ENCODE results near the gene CD300LF.
A peak's percentile ranks its signal among the peaks of the same experiment; 100 is the strongest.

Gene CD300LF
- 0.07 to 0.24 reads per million in 2 donors for total RNA-seq

- no peak for DNase-seq
Observed at GRCh38 chr17:74712756-74713155, at the start of gene CD300LF. Gene CD300LF, minus strand, starts transcription at chr17:74712923. Its CDS starts 57 bp downstream, at chr17:74712866.

DNA sequence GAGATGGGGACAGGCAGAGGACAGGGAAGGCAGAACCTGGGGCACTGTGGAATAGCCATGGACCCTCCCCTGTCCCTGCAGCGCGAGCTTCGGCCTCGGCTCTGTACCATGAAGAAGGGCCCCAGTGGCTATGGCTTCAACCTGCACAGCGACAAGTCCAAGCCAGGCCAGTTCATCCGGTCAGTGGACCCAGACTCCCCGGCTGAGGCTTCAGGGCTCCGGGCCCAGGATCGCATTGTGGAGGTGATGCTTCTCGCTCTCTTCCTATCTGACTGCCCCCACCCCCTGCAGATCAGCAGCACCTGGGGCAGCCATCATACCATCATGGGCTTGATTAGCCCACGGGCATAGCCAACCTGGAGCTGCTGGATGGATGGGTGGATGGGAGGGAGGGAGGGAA is 49.2 kb upstream of the CD300LF start:
- no peak for DNase-seq

GRCh38 chr17:74761419-74761818 is 48.7 kb upstream of the CD300LF start:
- no peak for DNase-seq

- DNase-seq, result no peak
Observed at GRCh38 chr17:74760404-74761105, 47.8 kb upstream of the CD300LF start.

DNA sequence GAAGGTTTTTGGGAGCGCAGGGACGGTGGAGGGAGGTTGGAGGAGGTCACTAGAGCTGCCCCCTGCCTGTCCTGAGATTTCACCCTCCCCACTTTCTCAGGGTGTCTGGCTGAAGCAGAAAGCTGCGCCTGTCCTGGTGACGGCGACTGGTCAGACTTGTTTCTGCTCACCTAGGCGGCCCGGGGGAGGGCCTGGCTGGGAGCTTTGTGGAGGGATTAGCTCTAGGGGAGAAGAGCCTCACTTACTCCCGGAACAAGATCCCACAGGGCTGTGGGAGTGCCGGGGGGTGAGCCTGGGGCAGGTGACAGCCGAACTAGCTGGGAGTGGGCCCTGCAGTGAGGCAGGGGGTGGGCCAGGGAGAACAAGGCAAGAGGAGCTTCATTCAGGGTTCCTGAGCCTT is 47.2 kb upstream of the CD300LF start:
- no peak for DNase-seq

DNA sequence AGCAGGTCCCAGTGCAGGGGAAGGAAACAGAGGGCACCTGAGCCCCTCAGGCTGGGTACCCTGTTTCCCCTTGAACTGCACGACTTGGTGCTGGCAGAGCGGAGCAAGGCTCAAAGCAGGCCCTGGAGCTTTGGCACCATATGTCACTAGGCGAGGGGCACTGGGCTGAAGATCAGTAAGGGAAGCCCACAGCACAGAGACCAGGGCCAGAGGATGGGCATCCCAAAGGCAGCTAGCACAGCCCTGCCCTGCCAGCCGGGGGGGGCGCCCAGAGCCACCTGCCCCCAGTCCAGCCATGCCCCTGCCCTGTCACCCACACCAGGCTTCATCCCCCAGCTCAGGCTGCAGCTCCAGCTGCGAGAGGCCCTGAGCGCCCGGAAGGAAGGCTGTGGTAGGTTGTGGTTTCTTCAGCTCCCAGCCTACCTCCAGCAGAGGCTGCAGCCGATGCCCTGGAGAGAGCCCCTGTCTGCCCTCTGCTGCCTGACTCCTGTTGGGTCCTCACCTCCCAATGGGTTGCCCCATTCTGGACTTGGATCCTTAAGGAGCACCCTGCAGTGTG is 46.6 kb upstream of the CD300LF start:
- peak; percentile 40 for DNase-seq

- DNase-seq, result no peak
Observed at GRCh38 chr17:74758848-74759168, 46.1 kb upstream of the CD300LF start.

DNA sequence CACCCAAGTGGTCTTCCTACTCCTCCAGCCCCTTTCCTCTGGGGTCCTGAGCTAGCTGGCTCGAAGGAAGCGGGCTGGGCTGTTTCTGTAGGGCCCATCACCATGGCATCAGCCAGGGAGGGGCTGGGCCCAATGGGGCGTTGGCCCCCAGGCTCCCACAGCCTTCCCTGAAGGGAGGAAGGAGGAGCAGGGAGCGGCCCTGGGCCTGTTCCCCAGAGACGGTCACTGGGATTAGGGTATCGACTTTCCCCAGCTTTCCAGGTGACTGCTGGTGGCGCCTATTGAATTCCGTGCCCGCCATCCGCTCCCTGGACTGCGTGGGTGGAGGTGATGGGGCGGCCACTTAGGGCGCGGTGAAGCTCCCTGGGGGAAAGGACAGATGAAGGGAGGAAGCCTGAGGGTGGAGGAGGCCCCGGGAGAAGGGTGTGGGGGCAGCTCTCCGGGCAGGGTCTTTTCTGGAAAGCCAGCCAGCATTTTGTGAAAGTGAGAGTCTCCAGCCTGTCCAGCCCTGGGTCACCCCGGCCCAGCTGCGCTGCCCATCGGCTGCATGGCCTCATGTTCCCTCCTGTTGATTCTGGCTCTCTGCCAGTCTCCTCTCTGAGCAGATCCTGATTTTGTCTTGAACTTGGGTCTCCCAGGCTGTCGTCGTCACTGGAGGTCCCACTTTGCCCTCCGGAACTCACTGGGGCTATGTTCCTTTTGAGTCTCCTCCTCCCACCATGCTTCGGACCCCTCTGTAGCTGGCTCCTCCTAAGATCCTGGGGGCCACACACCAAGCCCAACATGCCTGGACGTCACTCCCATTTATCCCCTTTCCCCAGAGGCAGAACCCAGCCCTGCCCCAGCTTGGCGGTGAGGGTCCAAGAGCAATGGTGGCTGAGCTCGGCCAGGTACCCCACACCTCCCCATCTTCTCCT is 45.5 kb upstream of the CD300LF start:
- no peak for DNase-seq

DNA sequence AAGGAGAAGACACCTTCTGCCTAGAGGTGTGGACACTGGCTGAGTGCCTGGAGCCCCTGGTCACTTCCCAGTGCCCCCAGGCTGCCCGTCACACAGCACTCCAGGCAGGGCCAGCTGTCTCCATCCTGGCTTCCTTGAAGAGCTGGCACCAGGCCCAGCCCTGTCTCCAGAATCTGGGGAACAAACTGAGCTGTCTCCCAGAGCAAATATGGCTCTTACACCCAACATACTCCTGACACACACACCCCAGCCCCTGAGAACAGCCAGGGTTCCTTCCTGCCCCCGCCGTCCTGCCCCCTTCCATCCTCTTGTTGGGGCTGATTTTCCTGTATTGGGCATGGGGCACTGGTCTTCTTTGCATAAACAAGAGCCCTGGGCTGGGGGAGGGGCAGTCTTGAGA is 44.8 kb upstream of the CD300LF start:
- no peak for DNase-seq

DNA sequence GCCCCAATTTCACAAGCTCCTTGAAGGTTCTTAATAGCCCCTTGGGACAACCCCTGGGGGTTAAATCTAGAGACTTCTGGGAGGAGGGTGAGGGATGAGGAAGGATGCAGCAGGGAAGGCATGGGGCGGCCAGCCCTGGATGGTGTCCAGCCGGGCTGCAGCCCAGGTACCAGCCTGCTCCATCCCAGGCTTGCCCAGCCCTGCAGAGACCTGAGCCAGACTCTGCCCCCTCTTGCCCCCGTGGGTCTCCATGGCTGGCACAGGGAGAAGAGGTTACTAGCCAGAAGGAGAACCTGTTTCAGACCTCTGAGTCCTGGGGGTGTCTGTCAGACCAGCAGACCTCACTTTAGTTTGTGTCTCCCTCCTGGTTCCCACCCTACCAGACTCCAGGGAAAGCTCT is 44.2 kb upstream of the CD300LF start:
- no peak for DNase-seq

DNA sequence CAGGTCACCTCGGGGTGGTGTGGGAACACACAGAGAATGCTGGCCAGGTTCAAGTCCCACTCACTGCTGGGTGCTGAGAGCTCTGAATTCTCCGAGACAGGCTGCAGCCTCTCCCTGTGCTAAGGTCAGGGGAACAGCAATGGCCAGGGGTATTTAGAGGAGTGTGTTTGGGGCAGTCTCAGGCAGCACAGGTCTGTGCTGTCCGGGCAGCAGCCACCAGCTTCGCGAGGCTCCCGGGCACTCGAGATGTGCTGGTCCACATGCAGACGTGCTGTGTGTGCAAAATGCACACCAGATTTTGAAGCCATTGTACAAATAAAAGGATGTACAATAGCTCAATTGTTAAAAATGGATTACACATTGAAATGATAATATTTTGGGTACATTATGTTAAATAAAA is 42.8 kb upstream of the CD300LF start:
- DNase-seq, result no peak

- DNase-seq, result no peak
Observed at GRCh38 chr17:74754832-74755231, 42.1 kb upstream of the CD300LF start.

GRCh38 chr17:74752822-74753401 is 40.2 kb upstream of the CD300LF start:
- DNase-seq, result no peak

GRCh38 chr17:74752415-74752814 is 39.7 kb upstream of the CD300LF start:
- DNase-seq, result no peak

DNA sequence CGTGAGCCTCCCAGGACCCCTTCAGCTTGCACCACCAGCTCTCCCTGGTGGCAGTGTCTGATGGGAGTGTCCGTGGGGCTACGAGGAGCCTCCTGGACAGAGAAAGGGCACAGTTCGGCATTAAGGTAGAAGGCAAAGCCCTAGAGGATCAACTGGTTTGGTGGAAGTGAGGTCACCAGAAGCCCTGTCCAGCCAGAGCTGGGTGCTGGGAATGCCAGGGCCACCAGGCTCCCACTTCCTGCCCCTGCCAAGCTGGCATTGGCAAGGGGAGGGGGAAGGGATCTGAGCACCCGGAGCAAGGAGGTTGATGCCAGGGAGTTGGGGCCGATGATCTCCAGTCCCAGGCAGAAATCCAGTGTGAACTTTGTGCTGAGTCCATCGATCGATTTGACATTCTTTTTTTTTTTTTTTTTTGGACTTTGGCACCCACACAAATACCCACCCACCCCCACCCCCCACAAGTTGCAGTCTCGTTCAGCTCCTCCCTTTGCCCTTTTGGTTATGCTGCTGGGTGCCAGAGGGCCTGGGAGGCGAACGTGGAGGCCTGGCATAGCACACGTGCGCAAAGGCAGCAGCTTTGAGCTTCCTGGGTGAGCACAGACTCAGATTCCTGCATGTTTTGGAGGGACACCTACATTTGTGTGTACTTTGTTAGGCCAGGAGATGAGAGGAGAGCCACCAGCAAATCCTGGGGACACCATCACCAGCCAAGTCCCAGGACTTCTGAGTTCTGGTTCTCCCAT is 37.8 kb upstream of the CD300LF start:
- no peak for DNase-seq

DNA sequence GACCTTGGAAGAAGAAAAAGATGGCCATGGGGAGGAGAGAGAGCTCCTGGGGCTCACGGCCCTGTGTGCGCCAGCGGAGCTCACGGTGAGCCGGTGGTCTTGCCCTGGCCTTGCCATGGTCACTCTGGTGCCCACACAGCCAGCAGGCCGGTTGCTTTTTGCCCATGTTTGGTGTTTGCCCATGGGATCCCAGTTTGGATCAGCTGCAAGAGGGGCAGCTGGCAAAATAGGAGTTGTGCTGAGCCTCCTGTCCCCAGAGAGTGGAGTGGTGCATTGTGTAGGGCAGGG is 37.3 kb upstream of the CD300LF start:
- no peak for DNase-seq

GRCh38 chr17:74749279-74750038 is 36.7 kb upstream of the CD300LF start:
- no peak for DNase-seq

- peak; percentile 90 for DNase-seq
Observed at GRCh38 chr17:74748529-74749278, 36.0 kb upstream of the CD300LF start, which contains the start of gene NHERF1. Gene NHERF1, plus strand, starts transcription at chr17:74748628. Its CDS starts 219 bp downstream, at chr17:74748847.

DNA sequence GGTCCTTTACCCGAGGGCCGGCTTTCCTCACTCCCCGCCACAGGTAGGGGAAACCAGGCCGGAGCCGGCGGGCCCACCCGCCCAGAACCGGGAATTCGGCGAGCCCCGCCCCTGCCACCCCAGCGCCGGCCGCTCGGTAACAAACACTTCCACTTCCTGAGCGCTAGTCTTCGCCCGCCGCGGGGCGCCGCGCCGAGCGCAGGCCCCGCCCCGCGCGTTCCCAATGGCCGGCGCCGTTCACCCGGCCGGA is 35.5 kb upstream of the CD300LF start:
- no peak for DNase-seq

DNA sequence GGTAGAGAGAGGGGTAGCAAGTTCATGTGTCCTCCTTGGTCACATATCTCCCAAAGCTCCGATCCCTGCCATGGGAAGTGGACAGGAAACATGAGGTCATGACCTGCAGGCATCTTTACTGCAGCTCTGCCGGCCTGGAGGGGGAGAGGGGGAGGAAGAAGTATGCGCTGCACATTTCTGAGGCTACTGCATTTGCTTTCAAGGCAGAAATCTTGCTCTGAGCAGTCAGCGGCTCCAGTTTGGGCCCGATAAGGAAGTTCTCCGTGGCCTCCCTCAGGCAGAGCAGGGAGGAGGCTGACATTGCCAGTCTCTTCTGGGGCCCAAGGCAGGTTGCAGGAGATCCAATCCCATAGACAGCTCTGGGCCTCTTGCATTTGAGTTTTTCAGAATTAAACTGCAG is 34.2 kb upstream of the CD300LF start:
- DNase-seq, result no peak

GRCh38 chr17:74746376-74746775 is 33.7 kb upstream of the CD300LF start:
- DNase-seq, result no peak
